ENCODE data around the gene RABGAP1. TPM values are rescaled to one million over a fixed set of nuclear protein-coding genes. Genes with fewer than 3 reads are reported as not detected.

The RABGAP1 gene
- total and polyA plus RNA-seq, 2 experiments from 2014 or later, result 8.5 to 33.9 TPM

GRCh38 chr9:123028136-123028535 lies 87.3 kb downstream of the RABGAP1 start:
- DNase-seq (ENCODE audit: low spot score), result no peak
- Histone ChIP-seq H4K20me1 (replicated peaks; ENCODE audit: insufficient read depth) (no peaks in the 10 kb centered on the region), H3F3A (replicated peaks; ENCODE audit: low read depth) (no peaks in the 10 kb centered on the region), H3K4me3 (no peak overlapping the region), H3K27ac (ENCODE audit: low read depth) (no peak overlapping the region), H3K36me3 (ENCODE audit: insufficient read depth) (peaks cover 4% of the 10 kb centered on the region; the same call in 1 of the 2 replicates), H3K9me2 (ENCODE audit: insufficient read depth) (no peaks in the 10 kb centered on the region), H2AFZ (no peak overlapping the region), H3K4me1 (ENCODE audit: insufficient read depth) (no peaks in the 10 kb centered on the region), H3K27me3 (ENCODE audit: insufficient read depth) (no peaks in the 10 kb centered on the region), H3K79me2 (replicated peaks; ENCODE audit: insufficient read depth) (no peaks in the 10 kb centered on the region), H3K4me2 (no peak overlapping the region)
- H3K4me3 Mint-ChIP-seq, result no peak overlapping the region
- no peak overlapping the region for H3K27ac Mint-ChIP-seq
- no peak for ATAC-seq
- no peaks in the 10 kb centered on the region for H3K27me3 Mint-ChIP-seq (ENCODE audit: insufficient read depth, low read depth, poor library complexity)
- H3K9me3 Mint-ChIP-seq, result no peaks in the 10 kb centered on the region
- TF ChIP-seq, protein P1, sequence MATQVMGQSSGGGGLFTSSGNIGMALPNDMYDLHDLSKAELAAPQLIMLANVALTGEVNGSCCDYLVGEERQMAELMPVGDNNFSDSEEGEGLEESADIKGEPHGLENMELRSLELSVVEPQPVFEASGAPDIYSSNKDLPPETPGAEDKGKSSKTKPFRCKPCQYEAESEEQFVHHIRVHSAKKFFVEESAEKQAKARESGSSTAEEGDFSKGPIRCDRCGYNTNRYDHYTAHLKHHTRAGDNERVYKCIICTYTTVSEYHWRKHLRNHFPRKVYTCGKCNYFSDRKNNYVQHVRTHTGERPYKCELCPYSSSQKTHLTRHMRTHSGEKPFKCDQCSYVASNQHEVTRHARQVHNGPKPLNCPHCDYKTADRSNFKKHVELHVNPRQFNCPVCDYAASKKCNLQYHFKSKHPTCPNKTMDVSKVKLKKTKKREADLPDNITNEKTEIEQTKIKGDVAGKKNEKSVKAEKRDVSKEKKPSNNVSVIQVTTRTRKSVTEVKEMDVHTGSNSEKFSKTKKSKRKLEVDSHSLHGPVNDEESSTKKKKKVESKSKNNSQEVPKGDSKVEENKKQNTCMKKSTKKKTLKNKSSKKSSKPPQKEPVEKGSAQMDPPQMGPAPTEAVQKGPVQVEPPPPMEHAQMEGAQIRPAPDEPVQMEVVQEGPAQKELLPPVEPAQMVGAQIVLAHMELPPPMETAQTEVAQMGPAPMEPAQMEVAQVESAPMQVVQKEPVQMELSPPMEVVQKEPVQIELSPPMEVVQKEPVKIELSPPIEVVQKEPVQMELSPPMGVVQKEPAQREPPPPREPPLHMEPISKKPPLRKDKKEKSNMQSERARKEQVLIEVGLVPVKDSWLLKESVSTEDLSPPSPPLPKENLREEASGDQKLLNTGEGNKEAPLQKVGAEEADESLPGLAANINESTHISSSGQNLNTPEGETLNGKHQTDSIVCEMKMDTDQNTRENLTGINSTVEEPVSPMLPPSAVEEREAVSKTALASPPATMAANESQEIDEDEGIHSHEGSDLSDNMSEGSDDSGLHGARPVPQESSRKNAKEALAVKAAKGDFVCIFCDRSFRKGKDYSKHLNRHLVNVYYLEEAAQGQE (IDR thresholded peaks at IDR 0.05; ENCODE audit: unreplicated experiment), result no peak
- TF ChIP-seq, protein P2, sequence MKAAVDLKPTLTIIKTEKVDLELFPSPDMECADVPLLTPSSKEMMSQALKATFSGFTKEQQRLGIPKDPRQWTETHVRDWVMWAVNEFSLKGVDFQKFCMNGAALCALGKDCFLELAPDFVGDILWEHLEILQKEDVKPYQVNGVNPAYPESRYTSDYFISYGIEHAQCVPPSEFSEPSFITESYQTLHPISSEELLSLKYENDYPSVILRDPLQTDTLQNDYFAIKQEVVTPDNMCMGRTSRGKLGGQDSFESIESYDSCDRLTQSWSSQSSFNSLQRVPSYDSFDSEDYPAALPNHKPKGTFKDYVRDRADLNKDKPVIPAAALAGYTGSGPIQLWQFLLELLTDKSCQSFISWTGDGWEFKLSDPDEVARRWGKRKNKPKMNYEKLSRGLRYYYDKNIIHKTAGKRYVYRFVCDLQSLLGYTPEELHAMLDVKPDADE (IDR thresholded peaks at IDR 0.05), result no peak
- no peak for TF ChIP-seq POLR2AphosphoS5 (IDR thresholded peaks at IDR 0.05; ENCODE audit: low read depth)
- TF ChIP-seq ZNF462 (CRISPR knock-in tag; IDR thresholded peaks at IDR 0.05), result no peak
- no peak for TF ChIP-seq EZH2phosphoT487 (IDR thresholded peaks at IDR 0.05; ENCODE audit: unreplicated experiment)
- peaks cover 5% of the 10 kb centered on the region for H3K36me3 Mint-ChIP-seq (ENCODE audit: low read depth)
- peaks cover 4% of the 10 kb centered on the region; the same call in 1 of the 3 replicates for H3K4me1 Mint-ChIP-seq

Data from GM23338 (cell line).